Left lung (tissue), 10 donors: ENCODE data around the gene TMEM132A. TPM values are rescaled to one million over a fixed set of nuclear protein-coding genes. Genes with fewer than 3 reads are reported as not detected.

Source experiments
- ATAC-seq: fragments of 200-7000 bp; cut with Tn5 transposase; one replicate; pipeline ENCODE4 v1.9.1; 2020; ENCODE audit warnings: moderate library complexity
- DNase-seq, 4 donors: peaks; one replicate each; pipeline ENCODE4 v3.0.0-alpha.2; 2013 to 2020
- H3K27ac ChIP-seq, 2 donors: fragments of 200-600 bp; sonication (generic) in 1 of 2; one replicate each; pipeline versions ENCODE4 v1.5.0 to v1.8.0; 2020 to 2021
- H3K27me3 ChIP-seq, 2 donors: fragments of 200-600 bp; sonication (generic) in 1 of 2; one replicate each; pipeline versions ENCODE4 v1.5.0 to v1.8.0; 2020 to 2021
- H3K36me3 ChIP-seq, 2 donors: fragments of 200-600 bp; sonication (generic) in 1 of 2; one replicate each; pipeline versions ENCODE4 v1.5.0 to v1.8.0; 2020 to 2021
- H3K4me1 ChIP-seq, 2 donors: fragments of 200-600 bp; one replicate each; pipeline ENCODE4 v1.8.0; 2021
- H3K4me3 ChIP-seq, 2 donors: fragments of 200-600 bp; sonication (generic) in 1 of 2; one replicate each; pipeline versions ENCODE4 v1.5.0 to v1.8.0; 2020 to 2021; ENCODE audit warnings: mild to moderate bottlenecking in 1 of 2
- H3K9me3 ChIP-seq, 2 donors: fragments of 200-600 bp; sonication (generic) in 1 of 2; one replicate each; pipeline versions ENCODE4 v1.5.0 to v1.8.0; 2020 to 2021
- intact Hi-C, 2 donors: fragments of 100-400 bp; cut with DNase I; formaldehyde crosslinking; loops; one replicate each; pipeline versions ENCODE4 v1.11.2 to v1.14.2; 2022
- polyA plus RNA-seq, 6 donors: library from polyadenylated mRNA; unstranded; fragments of 120-200 nt; gene quantifications; one replicate each; pipeline ENCODE4 v1.2.1, GENCODE V29; 2013; ENCODE audit not compliant: insufficient read length in 6 of 6
- total RNA-seq, 2 donors: library from RNA; stranded (reverse); fragmentation: NEBNext Ultra II Directional; extraction: Animal tissue kit (Norgen Biotek cat#: 25700); gene quantifications; one replicate each; pipeline ENCODE4 v1.2.1, GENCODE V29; 2021
- TF ChIP-seq, protein P1 (sequence below), 2 donors: fragments of 200-600 bp; sonication (generic) in 1 of 2; IDR thresholded peaks; one replicate each; pipeline versions ENCODE4 v1.5.0 to v1.8.0; 2021; ENCODE audit warnings: antibody characterized with exemption in 2 of 2
- donor health status: DM: no; HTN: yes; CAD: no.
- donor health status: DM: no; HTN: no; CAD: no.

TMEM132A gene
- total and polyA plus RNA-seq, 8 donors = 12.3 to 67.8 (median 43.2) TPM

- Histone ChIP-seq H3K27me3 (peaks cover 0 to 35% of the 10 kb centered on the region in 2 donors), H3K27ac (no peak overlapping the region), H3K36me3 (no peaks in the 10 kb centered on the region), H3K4me3 (no peak overlapping the region), H3K4me1 (peaks cover 0 to 8% of the 10 kb centered on the region in 2 donors), H3K9me3 (no peaks in the 10 kb centered on the region)
- ATAC-seq = no peak
- intact Hi-C loops = no loop called here
- TF ChIP-seq, protein P1, sequence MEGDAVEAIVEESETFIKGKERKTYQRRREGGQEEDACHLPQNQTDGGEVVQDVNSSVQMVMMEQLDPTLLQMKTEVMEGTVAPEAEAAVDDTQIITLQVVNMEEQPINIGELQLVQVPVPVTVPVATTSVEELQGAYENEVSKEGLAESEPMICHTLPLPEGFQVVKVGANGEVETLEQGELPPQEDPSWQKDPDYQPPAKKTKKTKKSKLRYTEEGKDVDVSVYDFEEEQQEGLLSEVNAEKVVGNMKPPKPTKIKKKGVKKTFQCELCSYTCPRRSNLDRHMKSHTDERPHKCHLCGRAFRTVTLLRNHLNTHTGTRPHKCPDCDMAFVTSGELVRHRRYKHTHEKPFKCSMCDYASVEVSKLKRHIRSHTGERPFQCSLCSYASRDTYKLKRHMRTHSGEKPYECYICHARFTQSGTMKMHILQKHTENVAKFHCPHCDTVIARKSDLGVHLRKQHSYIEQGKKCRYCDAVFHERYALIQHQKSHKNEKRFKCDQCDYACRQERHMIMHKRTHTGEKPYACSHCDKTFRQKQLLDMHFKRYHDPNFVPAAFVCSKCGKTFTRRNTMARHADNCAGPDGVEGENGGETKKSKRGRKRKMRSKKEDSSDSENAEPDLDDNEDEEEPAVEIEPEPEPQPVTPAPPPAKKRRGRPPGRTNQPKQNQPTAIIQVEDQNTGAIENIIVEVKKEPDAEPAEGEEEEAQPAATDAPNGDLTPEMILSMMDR (IDR thresholded peaks at IDR 0.05) = no peak
- DNase-seq = no peak
These were observed 6.1 kb downstream of the TMEM132A start for GRCh38 chr11:60930394-60930793.

GRCh38 chr11:60931917-60932316 lies 7.7 kb downstream of the TMEM132A start:
- Histone ChIP-seq H3K36me3 (peaks cover 0 to 12% of the 10 kb centered on the region in 2 donors), H3K4me1 (peaks cover 0 to 6% of the 10 kb centered on the region in 2 donors), H3K9me3 (no peaks in the 10 kb centered on the region), H3K27ac (no peak overlapping the region), H3K27me3 (peaks cover 0 to 20% of the 10 kb centered on the region in 2 donors), H3K4me3 (no peak overlapping the region)
- DNase-seq (no peak), ATAC-seq (no peak)
- TF ChIP-seq, protein P1 (IDR thresholded peaks at IDR 0.05) = no peak
- intact Hi-C loops = no loop called here

DNA sequence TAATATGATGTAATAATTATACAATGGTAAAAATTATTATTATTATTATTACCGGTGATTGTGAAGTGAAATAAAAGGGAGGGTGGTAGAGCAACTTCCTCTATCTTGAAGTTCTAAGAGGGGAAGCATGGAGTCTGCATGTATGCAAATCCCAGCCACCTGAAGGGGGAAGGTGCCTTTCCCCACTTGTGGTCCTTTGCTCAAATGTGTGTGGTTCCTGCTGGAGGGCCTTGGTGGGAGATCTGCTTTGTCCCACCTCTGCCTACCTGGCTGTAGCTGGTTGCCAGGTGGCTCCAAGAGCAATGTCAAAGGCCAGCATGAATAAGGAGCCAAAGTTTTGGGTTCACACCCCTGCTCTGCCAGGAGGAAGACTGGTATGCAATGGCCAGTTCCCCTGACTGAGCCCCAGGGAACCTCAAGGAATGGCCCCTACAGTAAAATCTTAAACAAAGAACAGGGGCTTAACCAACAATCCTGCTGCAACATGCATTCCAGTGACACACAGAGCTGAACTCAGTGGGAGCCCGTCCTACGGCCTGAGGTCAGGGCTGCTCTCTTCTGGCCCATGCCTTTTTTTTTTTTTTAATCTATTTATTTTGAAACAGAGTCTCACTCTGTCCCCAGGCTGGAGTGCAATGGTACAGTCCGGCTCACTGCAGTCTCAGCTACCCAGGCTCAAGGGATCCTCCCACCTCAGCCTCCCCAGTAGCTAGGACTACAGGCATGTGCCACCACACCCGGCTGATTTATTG lies 8.5 kb downstream of the TMEM132A start:
- TF ChIP-seq, protein P1 (IDR thresholded peaks at IDR 0.05) = no peak
- Histone ChIP-seq H3K27me3 (peaks cover 0 to 11% of the 10 kb centered on the region in 2 donors), H3K4me3 (no peak overlapping the region), H3K27ac (no peak overlapping the region), H3K36me3 (peaks cover 0 to 21% of the 10 kb centered on the region in 2 donors), H3K9me3 (no peaks in the 10 kb centered on the region), H3K4me1 (peaks cover 0 to 6% of the 10 kb centered on the region in 2 donors)
- intact Hi-C loops = no loop called here
- DNase-seq = no peak
- ATAC-seq = no peak

DNA sequence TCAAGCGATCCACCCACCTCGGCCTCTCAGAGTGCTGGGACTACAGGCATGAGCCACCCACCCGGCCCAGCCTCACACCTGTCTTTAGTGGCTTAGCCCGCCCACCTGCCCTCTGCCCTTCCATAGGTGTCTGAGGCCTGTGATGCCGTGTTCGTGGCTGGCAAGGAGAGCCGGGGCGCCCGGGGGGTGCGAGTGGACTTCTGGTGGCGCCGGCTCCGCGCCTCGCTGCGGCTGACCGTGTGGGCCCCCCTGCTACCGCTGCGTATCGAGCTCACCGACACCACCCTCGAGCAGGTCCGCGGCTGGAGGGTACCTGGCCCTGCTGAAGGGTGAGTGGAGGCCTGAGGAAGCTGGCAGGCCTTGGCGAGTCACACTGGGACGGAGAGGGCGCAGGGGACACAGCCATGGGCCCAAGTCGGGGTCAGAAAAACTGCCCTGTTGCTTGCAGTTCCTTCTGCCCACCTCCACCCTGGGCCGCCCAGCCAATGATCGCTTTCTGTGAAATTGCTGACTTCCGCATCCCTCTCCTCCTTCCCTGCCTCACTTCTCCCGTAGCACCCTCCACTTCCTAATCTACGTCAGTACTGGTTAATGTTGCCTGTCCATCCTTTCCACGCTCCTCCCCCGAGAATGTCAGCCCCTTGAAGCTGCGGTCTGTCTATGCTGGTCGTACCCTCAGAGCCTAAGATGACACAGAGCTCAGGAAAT lies 9.3 kb downstream of the TMEM132A start:
- no peak overlapping the region for H3K4me3 ChIP-seq
- TF ChIP-seq, protein P1 (IDR thresholded peaks at IDR 0.05) = no peak
- peaks cover 0 to 29% of the 10 kb centered on the region in 2 donors for H3K36me3 ChIP-seq
- H3K27me3 ChIP-seq = peaks cover 0 to 11% of the 10 kb centered on the region in 2 donors
- no peak overlapping the region for H3K27ac ChIP-seq
- DNase-seq (no peak), ATAC-seq (no peak)
- intact Hi-C loops = no loop called here
- H3K9me3 ChIP-seq = no peaks in the 10 kb centered on the region
- peaks cover 0 to 6% of the 10 kb centered on the region in 2 donors for H3K4me1 ChIP-seq

DNA sequence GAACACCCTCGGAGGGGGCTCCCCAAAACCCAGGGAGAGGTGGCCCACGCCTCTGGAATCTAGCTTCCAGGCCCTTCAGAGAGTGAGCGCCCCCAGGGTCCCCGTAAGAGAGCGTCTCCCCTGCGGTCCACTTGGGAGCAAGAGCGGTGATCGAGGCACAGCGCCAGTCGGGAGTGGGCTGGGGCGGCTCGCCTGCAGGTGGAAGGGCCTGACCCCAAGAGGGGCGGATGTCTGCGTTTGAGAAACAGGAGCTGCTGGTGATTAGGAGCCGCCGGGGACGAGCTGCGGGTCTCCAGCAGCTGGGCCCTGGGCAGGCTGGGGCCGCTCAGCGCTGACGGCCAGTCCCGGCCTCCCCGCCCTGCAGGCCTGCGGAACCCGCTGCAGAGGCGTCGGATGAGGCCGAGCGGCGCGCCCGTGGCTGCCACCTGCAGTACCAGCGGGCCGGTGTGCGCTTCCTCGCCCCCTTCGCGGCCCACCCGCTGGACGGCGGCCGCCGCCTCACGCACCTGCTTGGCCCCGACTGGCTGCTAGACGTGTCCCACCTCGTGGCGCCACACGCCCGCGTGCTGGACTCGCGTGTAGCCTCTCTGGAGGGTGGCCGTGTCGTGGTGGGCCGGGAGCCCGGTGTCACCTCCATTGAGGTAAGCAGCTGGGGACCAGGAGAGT lies 10.0 kb downstream of the TMEM132A start:
- no peak for DNase-seq
- H3K9me3 ChIP-seq = no peaks in the 10 kb centered on the region
- intact Hi-C loops = no loop called here
- H3K4me1 ChIP-seq = peaks cover 0 to 6% of the 10 kb centered on the region in 2 donors
- no peak overlapping the region for H3K27ac ChIP-seq
- no peak for ATAC-seq
- H3K27me3 ChIP-seq = peaks cover 0 to 11% of the 10 kb centered on the region in 2 donors
- TF ChIP-seq, protein P1 (IDR thresholded peaks at IDR 0.05) = no peak
- no peak overlapping the region for H3K4me3 ChIP-seq
- H3K36me3 ChIP-seq = peaks cover 0 to 35% of the 10 kb centered on the region in 2 donors
